ENCODE results near the gene SESN2. TPM values are rescaled to one million over a fixed set of nuclear protein-coding genes. Genes with fewer than 3 reads are reported as not detected.

Gene SESN2
- total RNA-seq, 1 experiment from 2014 or later = 12.2 TPM

GRCh38 chr1:28288487-28288886 is 29.2 kb downstream of the SESN2 start:
- H3K79me2 ChIP-seq (ENCODE audit: low read depth) = no peaks in the 10 kb centered on the region
- no peaks in the 10 kb centered on the region for H4K20me1 ChIP-seq (ENCODE audit: insufficient read depth)
- H3K9me3 ChIP-seq (ENCODE audit: insufficient read depth, low read depth) = no peaks in the 10 kb centered on the region
- no peak overlapping the region for H3K4me2 ChIP-seq
- TF ChIP-seq, protein P1, sequence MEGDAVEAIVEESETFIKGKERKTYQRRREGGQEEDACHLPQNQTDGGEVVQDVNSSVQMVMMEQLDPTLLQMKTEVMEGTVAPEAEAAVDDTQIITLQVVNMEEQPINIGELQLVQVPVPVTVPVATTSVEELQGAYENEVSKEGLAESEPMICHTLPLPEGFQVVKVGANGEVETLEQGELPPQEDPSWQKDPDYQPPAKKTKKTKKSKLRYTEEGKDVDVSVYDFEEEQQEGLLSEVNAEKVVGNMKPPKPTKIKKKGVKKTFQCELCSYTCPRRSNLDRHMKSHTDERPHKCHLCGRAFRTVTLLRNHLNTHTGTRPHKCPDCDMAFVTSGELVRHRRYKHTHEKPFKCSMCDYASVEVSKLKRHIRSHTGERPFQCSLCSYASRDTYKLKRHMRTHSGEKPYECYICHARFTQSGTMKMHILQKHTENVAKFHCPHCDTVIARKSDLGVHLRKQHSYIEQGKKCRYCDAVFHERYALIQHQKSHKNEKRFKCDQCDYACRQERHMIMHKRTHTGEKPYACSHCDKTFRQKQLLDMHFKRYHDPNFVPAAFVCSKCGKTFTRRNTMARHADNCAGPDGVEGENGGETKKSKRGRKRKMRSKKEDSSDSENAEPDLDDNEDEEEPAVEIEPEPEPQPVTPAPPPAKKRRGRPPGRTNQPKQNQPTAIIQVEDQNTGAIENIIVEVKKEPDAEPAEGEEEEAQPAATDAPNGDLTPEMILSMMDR (conservative IDR thresholded peaks at IDR 0.05) = no peak
- TF ChIP-seq EZH2 (IDR thresholded peaks at IDR 0.05; ENCODE audit: low read depth) = no peak
- no TSS peak for BruUV-seq (replicated peaks)
- no peaks in the 10 kb centered on the region for H3K9me2 ChIP-seq (ENCODE audit: insufficient read depth)
- intact Hi-C loops (cut with micrococcal nuclease; ENCODE audit: unreplicated experiment) = no loop called here
- ChIA-PET POLR2A (ENCODE audit: unreplicated experiment) (no interaction called here), CTCF (no interaction called here)
- H3F3A ChIP-seq (ENCODE audit: insufficient read depth, low read depth) = no peaks in the 10 kb centered on the region
- no peak overlapping the region for H3K4me3 ChIP-seq
- H3K4me1 ChIP-seq (replicated peaks; ENCODE audit: insufficient read depth) = no peaks in the 10 kb centered on the region
- no peak overlapping the region for H3K27ac ChIP-seq
- H2AFZ ChIP-seq = no peak overlapping the region
- H3K27me3 ChIP-seq (ENCODE audit: insufficient read depth, low read depth) = no peaks in the 10 kb centered on the region
- DNase-seq = no peak
- no peaks in the 10 kb centered on the region for H3K36me3 ChIP-seq (ENCODE audit: low read depth)

DNA sequence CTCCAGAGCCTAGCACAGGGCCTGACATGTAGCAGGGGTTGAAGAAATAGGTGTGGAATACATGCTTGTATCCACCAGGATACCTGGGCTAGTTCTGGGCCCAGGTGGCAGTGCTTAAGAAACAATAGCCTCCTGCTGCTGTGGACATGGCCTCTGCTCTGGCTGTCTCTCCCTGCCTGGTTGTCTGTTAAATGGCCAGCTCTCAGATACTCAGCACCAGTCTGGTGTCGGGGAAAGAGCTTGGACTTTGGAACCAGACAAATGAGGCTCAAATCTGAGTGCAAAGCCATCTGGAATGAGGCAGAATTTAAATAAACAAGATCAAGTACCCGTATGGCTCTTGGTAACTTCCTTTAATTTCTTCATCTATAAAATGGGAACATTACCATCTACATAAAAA is 31.5 kb downstream of the SESN2 start:
- no peak overlapping the region for H3K4me2 ChIP-seq
- intact Hi-C loops (cut with micrococcal nuclease; ENCODE audit: unreplicated experiment) = no loop called here
- H3K36me3 ChIP-seq (ENCODE audit: low read depth) = no peaks in the 10 kb centered on the region
- CTCF ChIA-PET = interaction anchor here (0.7 kb wide), 1 partner anchor 11 kb away, joined by 3 read pairs; no protein-coding TSS in a partner anchor
- no peak for DNase-seq
- no peaks in the 10 kb centered on the region for H3K79me2 ChIP-seq (ENCODE audit: low read depth)
- no peaks in the 10 kb centered on the region for H3K4me1 ChIP-seq (replicated peaks; ENCODE audit: insufficient read depth)
- no TSS peak for BruUV-seq (replicated peaks)
- no peak for TF ChIP-seq EZH2 (IDR thresholded peaks at IDR 0.05; ENCODE audit: low read depth)
- TF ChIP-seq, protein P1 (conservative IDR thresholded peaks at IDR 0.05) = no peak
- no peak overlapping the region for H3K4me3 ChIP-seq
- H2AFZ ChIP-seq = no peak overlapping the region
- no peaks in the 10 kb centered on the region for H3K9me2 ChIP-seq (ENCODE audit: insufficient read depth)
- H4K20me1 ChIP-seq (ENCODE audit: insufficient read depth) = no peaks in the 10 kb centered on the region
- no peak overlapping the region for H3K27ac ChIP-seq
- no peaks in the 10 kb centered on the region for H3K9me3 ChIP-seq (ENCODE audit: insufficient read depth, low read depth)
- no peaks in the 10 kb centered on the region for H3F3A ChIP-seq (ENCODE audit: insufficient read depth, low read depth)
- POLR2A ChIA-PET (ENCODE audit: unreplicated experiment) = no interaction called here
- H3K27me3 ChIP-seq (ENCODE audit: insufficient read depth, low read depth) = no peaks in the 10 kb centered on the region

DNA sequence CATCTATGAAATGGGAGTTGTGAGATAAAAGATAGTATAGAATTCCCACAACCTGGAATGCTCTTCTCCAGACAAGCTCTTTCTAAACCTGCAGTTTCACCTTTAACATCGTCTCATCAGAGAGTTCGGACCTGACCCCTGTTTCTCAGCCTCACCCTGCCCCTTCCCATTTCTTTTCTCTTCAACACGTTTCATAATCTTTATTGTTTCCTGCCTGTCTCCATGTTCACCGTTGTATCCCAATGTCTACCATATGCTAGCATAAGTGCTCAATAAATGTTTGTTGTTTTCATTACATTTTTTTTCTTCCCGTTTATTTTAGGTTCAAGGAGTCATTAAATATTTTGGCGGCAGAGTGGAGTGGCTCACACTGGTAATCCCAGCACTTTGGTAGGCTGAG is 32.4 kb downstream of the SESN2 start:
- no peak overlapping the region for H3K4me2 ChIP-seq
- TF ChIP-seq EZH2 (IDR thresholded peaks at IDR 0.05; ENCODE audit: low read depth) = no peak
- TF ChIP-seq, protein P1 (conservative IDR thresholded peaks at IDR 0.05) = no peak
- no peaks in the 10 kb centered on the region for H3F3A ChIP-seq (ENCODE audit: insufficient read depth, low read depth)
- intact Hi-C loops (cut with micrococcal nuclease; ENCODE audit: unreplicated experiment) = no loop called here
- H3K27me3 ChIP-seq (ENCODE audit: insufficient read depth, low read depth) = no peaks in the 10 kb centered on the region
- H3K4me3 ChIP-seq = no peak overlapping the region
- CTCF ChIA-PET = interaction anchor here (0.7 kb wide), 1 partner anchor 10 kb away, joined by 3 read pairs; no protein-coding TSS in a partner anchor
- H3K9me2 ChIP-seq (ENCODE audit: insufficient read depth) = no peaks in the 10 kb centered on the region
- H3K27ac ChIP-seq = no peak overlapping the region
- DNase-seq = no peak
- no peaks in the 10 kb centered on the region for H4K20me1 ChIP-seq (ENCODE audit: insufficient read depth)
- BruUV-seq (replicated peaks) = no TSS peak
- H3K4me1 ChIP-seq (replicated peaks; ENCODE audit: insufficient read depth) = no peaks in the 10 kb centered on the region
- no peaks in the 10 kb centered on the region for H3K36me3 ChIP-seq (ENCODE audit: low read depth)
- POLR2A ChIA-PET (ENCODE audit: unreplicated experiment) = no interaction called here
- no peaks in the 10 kb centered on the region for H3K79me2 ChIP-seq (ENCODE audit: low read depth)
- no peaks in the 10 kb centered on the region for H3K9me3 ChIP-seq (ENCODE audit: insufficient read depth, low read depth)
- H2AFZ ChIP-seq = no peak overlapping the region
